Esophagus muscularis mucosa (tissue), 4 donors: Measurements from ENCODE around the gene MED31. TPM values are rescaled to one million over a fixed set of nuclear protein-coding genes. Genes with fewer than 3 reads are reported as not detected.

ENCODE experiments used
- DNase-seq: peaks from one replicate; pipeline ENCODE4 v3.0.0-alpha.2; 2017; ENCODE audit errors: extremely low spot score
- H3K27ac ChIP-seq, 4 donors: fragments of 200-600 bp; sonication (generic); replicated peaks in 1 of 4; 1 replicate in 3 of 4; 2 replicates in 1 of 4; pipeline ENCODE4 v1.5.1; 2016 to 2019; ENCODE audit warnings: mild to moderate bottlenecking in 1 of 4
- H3K27me3 ChIP-seq, 4 donors: fragments of 200-600 bp; sonication (generic); one replicate each; pipeline versions ENCODE4 v1.5.1 to v1.6.0; 2016 to 2019
- H3K36me3 ChIP-seq, 4 donors: fragments of 200-600 bp; sonication (generic); one replicate each; pipeline ENCODE4 v1.5.1; 2016 to 2019
- H3K4me1 ChIP-seq, 4 donors: fragments of 200-600 bp; sonication (generic); one replicate each; pipeline ENCODE4 v1.5.1; 2016 to 2019
- H3K4me3 ChIP-seq, 4 donors: fragments of 200-600 bp; sonication (generic); 1 replicate in 2 of 4; 2 replicates in 2 of 4; pipeline ENCODE4 v1.5.1; 2016 to 2019; ENCODE audit warnings: mild to moderate bottlenecking in 4 of 4, moderate library complexity in 1 of 4
- H3K9me3 ChIP-seq, 4 donors: fragments of 200-600 bp; sonication (generic); 1 replicate in 3 of 4; 2 replicates in 1 of 4; pipeline ENCODE4 v1.5.1; 2016 to 2019
- CTCF ChIP-seq, 3 experiments: fragments of 200-600 bp in 2 of 3; fragments of 450-650 bp in 1 of 3; sonication (generic) in 2 of 3; IDR thresholded peaks; one replicate each; pipeline ENCODE4 v1.5.1; 2017 to 2019; ENCODE audit warnings: antibody characterized with exemption in 3 of 3, mild to moderate bottlenecking in 2 of 3, moderate library complexity in 1 of 3
- EP300 ChIP-seq: sonication (generic); formaldehyde crosslinking; IDR thresholded peaks from one replicate; pipeline ENCODE4 v1.6.1; 2017; ENCODE audit warnings: antibody characterized with exemption
- POLR2A ChIP-seq: fragments of 450-650 bp; IDR thresholded peaks from one replicate; pipeline ENCODE4 v1.6.1; 2017; ENCODE audit warnings: antibody characterized with exemption, moderate library complexity, mild to moderate bottlenecking, low read depth
- POLR2AphosphoS5 ChIP-seq, 2 donors: sonication (generic); formaldehyde crosslinking; IDR thresholded peaks; one replicate each; pipeline ENCODE4 v1.6.1; 2017; ENCODE audit warnings: antibody characterized with exemption in 2 of 2
- WGBS: methylation state at CpG from one replicate; pipeline ENCODE4 v1.1.5; 2018; 5-methylcytosine and 5-hydroxymethylcytosine counted together
- intact Hi-C: fragments of 100-400 bp; cut with DNase I; formaldehyde crosslinking; loops from one replicate; pipeline ENCODE4 v1.15.1; 2023
- total RNA-seq, 4 donors: library from RNA; depleted of rRNA; stranded (reverse); fragments of >200 nt; gene quantifications; one replicate each; pipeline versions ENCODE4 v1.1.0 to v1.2.1, GENCODE V29; 2016

MED31 gene
- total RNA-seq, 4 donors from 2014 or later, result 4.5 to 8.7 (median 6.9) TPM

- DNase-seq, result no peak
- Histone ChIP-seq H3K27me3 (no peaks in the 10 kb centered on the region), H3K27ac (peak overlapping the region in 1 of 4 donors; percentile 5), H3K4me3 (no peak overlapping the region), H3K4me1 (peaks cover 0 to 39% (median 8%) of the 10 kb centered on the region in 4 donors), H3K9me3 (no peaks in the 10 kb centered on the region), H3K36me3 (peaks cover 23 to 73% (median 58%) of the 10 kb centered on the region in 4 donors)
- WGBS, result 71% methylated on average over 3 of the region's 3 CpGs
- intact Hi-C loops, result no loop called here
- TF ChIP-seq EP300, result no peak
- TF ChIP-seq POLR2AphosphoS5 (IDR thresholded peaks at IDR 0.05), result peak in 1 of 2 donors; percentile 12
Observed at GRCh38 chr17:6608321-6608720, 43.1 kb downstream of the MED31 start.

- peaks cover 29 to 79% (median 61%) of the 10 kb centered on the region in 4 donors for H3K36me3 ChIP-seq
- H3K27ac ChIP-seq, result peak overlapping the region in 1 of 4 donors; percentile 48
- H3K9me3 ChIP-seq, result no peaks in the 10 kb centered on the region
- peaks cover 0 to 34% (median 10%) of the 10 kb centered on the region in 4 donors for H3K4me1 ChIP-seq
- intact Hi-C loops, result no loop called here
- DNase-seq, result no peak
- H3K27me3 ChIP-seq, result no peaks in the 10 kb centered on the region
- no peak for TF ChIP-seq CTCF (IDR thresholded peaks at IDR 0.05)
- TF ChIP-seq EP300, result no peak
- no peak for TF ChIP-seq POLR2A
- no peak for TF ChIP-seq POLR2AphosphoS5 (IDR thresholded peaks at IDR 0.05)
- whole genome bisulfite sequencing, result 82% methylated on average over 6 of the region's 6 CpGs
- no peak overlapping the region for H3K4me3 ChIP-seq
Observed at GRCh38 chr17:6605142-6605541, 46.3 kb downstream of the MED31 start.

GRCh38 chr17:6603744-6604325, 47.6 kb downstream of the MED31 start:
- TF ChIP-seq CTCF (IDR thresholded peaks at IDR 0.05), result no peak
- no peak for TF ChIP-seq POLR2A
- no peak for TF ChIP-seq POLR2AphosphoS5 (IDR thresholded peaks at IDR 0.05)
- no peak for TF ChIP-seq EP300
- H3K27me3 ChIP-seq, result no peaks in the 10 kb centered on the region
- peak overlapping the region; percentile 4 to 56 (median 32) for H3K27ac ChIP-seq
- 57% methylated on average over 3 of the region's 3 CpGs for WGBS
- intact Hi-C loops, result no loop called here
- H3K36me3 ChIP-seq, result peaks cover 18 to 76% (median 58%) of the 10 kb centered on the region in 4 donors
- no peak for DNase-seq
- H3K4me1 ChIP-seq, result peaks cover 0 to 47% (median 20%) of the 10 kb centered on the region in 4 donors
- no peak overlapping the region for H3K4me3 ChIP-seq
- H3K9me3 ChIP-seq, result no peaks in the 10 kb centered on the region

- peaks cover 23 to 71% (median 50%) of the 10 kb centered on the region in 4 donors for H3K36me3 ChIP-seq
- DNase-seq, result no peak
- no peaks in the 10 kb centered on the region for H3K9me3 ChIP-seq
- H3K27ac ChIP-seq, result peak overlapping the region in 1 of 4 donors; percentile 48
- intact Hi-C loops, result no loop called here
- no peak overlapping the region for H3K4me3 ChIP-seq
- WGBS, result 81% methylated on average over 2 of the region's 2 CpGs
- no peaks in the 10 kb centered on the region for H3K27me3 ChIP-seq
- peaks cover 0 to 53% (median 34%) of the 10 kb centered on the region in 4 donors for H3K4me1 ChIP-seq
- TF ChIP-seq POLR2A, result no peak
- no peak for TF ChIP-seq POLR2AphosphoS5 (IDR thresholded peaks at IDR 0.05)
- TF ChIP-seq EP300, result no peak
- TF ChIP-seq CTCF (IDR thresholded peaks at IDR 0.05), result no peak
Observed at GRCh38 chr17:6602141-6602540, 49.3 kb downstream of the MED31 start.

GRCh38 chr17:6599364-6599763, 52.0 kb downstream of the MED31 start:
- H3K36me3 ChIP-seq, result peaks cover 28 to 78% (median 55%) of the 10 kb centered on the region in 4 donors
- peaks cover 0 to 47% (median 34%) of the 10 kb centered on the region in 4 donors for H3K4me1 ChIP-seq
- TF ChIP-seq POLR2AphosphoS5 (IDR thresholded peaks at IDR 0.05) (no peak), EP300 (no peak), POLR2A (no peak), CTCF (IDR thresholded peaks at IDR 0.05) (no peak)
- H3K27me3 ChIP-seq, result no peaks in the 10 kb centered on the region
- no peaks in the 10 kb centered on the region for H3K9me3 ChIP-seq
- peak overlapping the region in 1 of 4 donors; percentile 41 for H3K27ac ChIP-seq
- no peak for DNase-seq
- intact Hi-C loops, result no loop called here
- no peak overlapping the region for H3K4me3 ChIP-seq
